GM11168 (cell line): ENCODE results near the gene GMPPA.

ENCODE experiments used
- in situ Hi-C: fragments of 300-500 bp; cut with MboI; formaldehyde crosslinking; loops from one replicate; pipeline ENCODE4 v1.12.0; 2022; ENCODE audit warnings: low sequenced_read_pairs; ENCODE audit not compliant: unreplicated experiment

GMPPA gene

GRCh38 chr2:219547621-219548020 lies 48.9 kb downstream of the GMPPA start:
- in situ Hi-C loops: loop anchor here (10.0 kb wide), 1 partner anchor 97 kb away; no protein-coding TSS in a partner anchor

DNA sequence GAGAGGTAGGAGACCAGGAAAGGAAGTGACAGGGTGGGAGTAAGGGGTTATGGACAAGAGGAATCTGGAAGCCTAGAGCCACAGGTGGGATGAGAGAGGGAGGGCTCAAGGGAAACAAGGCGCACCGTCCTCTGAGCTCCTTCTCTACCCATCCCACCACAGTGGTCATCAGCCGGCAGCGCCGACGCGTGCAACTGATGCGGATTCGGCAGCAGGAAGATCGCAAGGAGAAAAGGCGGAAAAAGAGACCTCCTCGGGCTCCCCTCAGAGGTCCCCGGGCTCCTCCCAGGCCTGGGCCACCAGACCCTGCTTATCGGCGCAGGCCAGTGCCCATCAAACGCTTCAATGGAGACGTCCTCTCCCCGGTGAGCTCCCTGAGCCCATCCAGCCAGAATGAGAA lies 50.3 kb downstream of the GMPPA start:
- in situ Hi-C loops: loop anchor here (10.0 kb wide), 1 partner anchor 96 kb away; no protein-coding TSS in a partner anchor

- in situ Hi-C loops: loop anchor here (10.0 kb wide), 1 partner anchor 95 kb away; no protein-coding TSS in a partner anchor
Measured at GRCh38 chr2:219549619-219550018, 50.9 kb downstream of the GMPPA start.

- in situ Hi-C loops: no loop called here
Measured at GRCh38 chr2:219551441-219552381, 53.0 kb downstream of the GMPPA start.

GRCh38 chr2:219552382-219553167 lies 53.9 kb downstream of the GMPPA start:
- in situ Hi-C loops: no loop called here

GRCh38 chr2:219553168-219553417 lies 54.4 kb downstream of the GMPPA start:
- in situ Hi-C loops: no loop called here

DNA sequence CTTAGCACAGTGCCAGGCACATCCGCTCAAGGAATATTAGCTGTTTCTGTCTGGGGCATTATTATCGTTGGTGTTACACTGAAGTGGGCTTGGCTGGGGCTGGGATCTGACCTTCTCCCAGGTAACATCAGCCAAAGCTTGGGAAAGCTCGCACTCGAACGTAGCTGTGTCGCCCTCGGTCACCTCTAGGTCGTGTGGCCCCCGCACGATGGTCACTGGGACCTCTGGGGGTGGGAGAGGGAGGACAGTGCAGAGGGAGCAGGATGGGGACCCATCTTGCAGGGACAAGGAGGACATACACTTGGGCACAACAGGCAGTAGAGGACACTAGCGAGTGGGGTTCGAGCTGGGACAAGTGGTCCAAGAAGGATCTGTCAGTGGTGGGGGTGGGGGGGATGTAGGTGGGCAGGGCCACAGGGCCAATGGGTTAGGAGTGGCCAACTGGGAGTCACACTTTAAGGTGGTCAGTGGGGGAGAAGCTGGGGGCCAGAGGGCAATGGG lies 54.8 kb downstream of the GMPPA start:
- in situ Hi-C loops: no loop called here

DNA sequence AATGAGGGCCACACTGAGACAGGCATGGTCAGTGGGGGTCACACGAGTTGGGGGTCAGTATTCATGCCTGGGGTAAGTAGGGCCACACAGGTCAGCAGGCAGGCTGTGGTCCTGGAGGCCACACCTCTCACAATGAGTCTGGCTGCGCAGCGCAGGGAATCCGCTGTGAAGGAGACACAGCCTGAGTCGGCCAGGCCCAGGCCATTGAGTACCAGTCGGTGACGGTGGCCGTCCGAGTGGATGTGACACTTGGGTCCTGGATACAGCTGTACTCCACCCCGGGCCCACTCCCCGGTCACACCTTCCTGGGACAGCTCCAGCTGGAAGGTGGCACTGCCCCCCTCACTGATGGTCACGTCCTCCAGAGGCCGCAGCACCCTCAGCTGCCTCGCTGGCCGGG lies 55.7 kb downstream of the GMPPA start:
- in situ Hi-C loops: no loop called here

DNA sequence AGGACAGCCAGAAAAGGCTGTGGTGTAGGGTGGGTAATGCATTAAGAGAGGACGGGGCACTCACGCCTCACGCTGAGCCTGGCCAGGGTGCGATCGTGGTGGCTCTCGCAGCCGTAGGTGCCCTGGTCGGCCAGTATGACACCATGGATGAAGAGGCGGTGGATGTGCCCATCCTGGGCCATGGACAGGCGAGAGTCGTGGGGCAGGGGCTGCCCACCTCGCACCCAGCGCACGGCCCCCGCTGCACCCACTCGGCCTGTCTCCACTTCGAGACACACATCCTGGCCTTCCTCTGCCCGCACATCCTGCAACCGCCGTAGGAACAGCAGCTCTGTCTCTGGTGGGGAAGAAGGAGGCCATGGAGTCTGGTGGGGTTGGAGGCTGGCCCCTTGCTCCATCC lies 57.3 kb downstream of the GMPPA start:
- in situ Hi-C loops: no loop called here

- in situ Hi-C loops: no loop called here
Measured at GRCh38 chr2:219556413-219556812, 57.7 kb downstream of the GMPPA start.
